OCI-M2 (cell line): Measurements from ENCODE around the gene MPZL1.

Experiments
- DNase-seq: peaks from one replicate; lab custom pipeline; 2025; ENCODE audit not compliant: unreplicated experiment; lab: John Stamatoyannopoulos, UW

The MPZL1 gene

GRCh38 chr1:167776151-167776550 is 54.4 kb downstream of the MPZL1 start:
- no peak for DNase-seq

DNA sequence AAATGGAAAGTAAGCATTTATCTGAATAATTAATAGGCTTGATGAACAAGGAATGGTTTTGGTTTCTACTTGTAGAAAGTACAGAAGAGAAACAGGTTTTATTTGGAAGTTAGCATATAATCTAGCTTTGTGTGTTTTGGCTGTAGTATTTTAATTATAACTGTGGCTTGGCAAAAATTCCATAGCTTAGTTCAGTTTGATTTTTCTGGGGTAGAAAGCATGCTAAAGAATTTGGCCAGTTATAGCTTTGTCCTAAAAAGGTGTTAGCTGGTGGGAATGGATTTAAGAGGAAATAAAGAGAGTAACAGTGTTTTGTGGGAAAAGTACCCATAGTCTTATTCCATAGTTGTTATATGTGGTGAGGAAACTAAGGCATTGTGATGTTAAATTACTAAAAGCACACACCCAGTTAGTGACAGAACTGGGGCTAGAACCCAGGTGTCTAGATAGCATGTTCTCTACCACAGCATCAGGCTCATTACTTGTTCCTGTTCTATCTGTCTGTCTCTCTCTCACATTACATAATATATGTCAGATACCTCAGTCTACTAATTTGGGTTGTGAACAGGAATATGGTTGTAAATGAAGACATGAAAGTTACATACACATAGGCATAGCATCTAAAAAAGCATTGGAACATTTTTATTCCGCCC is 55.0 kb downstream of the MPZL1 start:
- no peak for DNase-seq

- DNase-seq, result no peak
Observed at GRCh38 chr1:167777269-167777650, 55.5 kb downstream of the MPZL1 start.

GRCh38 chr1:167781558-167781957 is 59.8 kb downstream of the MPZL1 start:
- DNase-seq, result no peak

GRCh38 chr1:167782946-167783345 is 61.2 kb downstream of the MPZL1 start:
- no peak for DNase-seq

DNA sequence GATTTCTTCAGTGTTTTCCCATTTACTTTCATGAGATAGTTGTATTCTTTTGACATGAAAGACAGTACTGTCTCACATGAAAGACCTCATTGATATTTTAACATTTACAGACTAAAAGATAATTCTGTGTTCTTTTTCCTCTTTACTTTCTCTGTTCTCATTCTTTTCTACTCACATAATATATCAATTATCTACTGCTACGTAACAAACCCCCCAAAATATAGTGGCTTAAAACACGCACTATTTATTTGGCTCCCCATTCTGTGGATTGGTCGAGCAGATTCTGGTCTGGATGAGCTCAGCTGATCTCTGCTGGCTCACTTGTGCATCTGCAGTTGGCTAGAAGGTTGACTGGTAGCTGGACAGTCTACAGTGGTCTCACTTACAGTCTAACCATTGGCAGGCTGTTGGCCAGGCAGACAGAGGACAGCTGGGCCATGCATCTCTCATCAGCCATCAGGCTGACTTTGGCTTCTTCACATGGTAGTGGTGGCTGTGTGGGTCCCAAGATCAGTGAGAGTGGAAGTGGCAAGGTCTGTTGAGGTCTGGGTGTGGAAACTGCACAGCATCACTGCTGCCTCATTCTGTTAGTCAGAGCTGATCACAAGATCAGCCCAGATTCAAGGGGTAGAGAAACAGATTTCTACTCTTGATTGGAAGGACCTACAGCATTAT is 63.2 kb downstream of the MPZL1 start:
- DNase-seq, result no peak

DNA sequence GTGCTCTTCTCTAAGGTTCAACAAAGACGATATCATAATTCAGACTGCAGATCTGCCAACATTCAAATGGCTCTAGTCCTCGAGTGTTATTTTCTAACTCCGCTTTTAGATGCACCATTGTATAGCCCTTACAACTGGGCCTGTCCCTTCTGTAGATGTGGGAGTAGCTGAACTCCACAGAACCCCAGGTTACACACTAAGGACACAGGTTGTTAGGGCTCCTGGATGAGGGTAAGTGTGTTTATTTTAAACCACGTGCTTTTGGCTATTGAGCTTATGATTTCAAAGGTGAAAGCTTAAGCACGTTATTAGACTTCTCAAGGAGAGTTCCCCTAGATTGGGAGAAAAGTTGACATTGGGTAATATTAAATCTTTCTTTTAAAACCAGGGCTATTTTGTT is 64.7 kb downstream of the MPZL1 start:
- DNase-seq, result no peak

DNA sequence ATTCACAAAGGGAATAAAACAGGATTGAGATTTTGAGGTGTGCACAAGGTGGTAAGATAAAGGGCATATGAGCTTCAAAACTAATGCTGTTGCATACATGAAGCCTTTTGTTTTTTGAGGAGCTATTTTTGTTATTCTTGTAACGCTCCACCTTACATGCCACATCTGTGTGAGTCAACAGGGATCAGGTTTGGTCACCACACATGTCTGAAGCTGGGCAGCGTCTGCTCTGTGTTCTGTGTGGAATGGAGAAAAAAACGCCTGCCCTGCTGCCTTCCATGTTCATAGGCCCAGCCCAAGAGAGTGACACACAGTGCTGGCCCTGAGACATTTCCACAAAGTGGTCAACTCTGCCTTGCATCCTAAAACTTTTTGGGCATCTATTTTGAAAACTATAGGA is 67.7 kb downstream of the MPZL1 start:
- DNase-seq, result no peak

GRCh38 chr1:167790117-167790516 is 68.3 kb downstream of the MPZL1 start:
- DNase-seq, result no peak

- no peak for DNase-seq
Observed at GRCh38 chr1:167791281-167792187, 69.8 kb downstream of the MPZL1 start.

DNA sequence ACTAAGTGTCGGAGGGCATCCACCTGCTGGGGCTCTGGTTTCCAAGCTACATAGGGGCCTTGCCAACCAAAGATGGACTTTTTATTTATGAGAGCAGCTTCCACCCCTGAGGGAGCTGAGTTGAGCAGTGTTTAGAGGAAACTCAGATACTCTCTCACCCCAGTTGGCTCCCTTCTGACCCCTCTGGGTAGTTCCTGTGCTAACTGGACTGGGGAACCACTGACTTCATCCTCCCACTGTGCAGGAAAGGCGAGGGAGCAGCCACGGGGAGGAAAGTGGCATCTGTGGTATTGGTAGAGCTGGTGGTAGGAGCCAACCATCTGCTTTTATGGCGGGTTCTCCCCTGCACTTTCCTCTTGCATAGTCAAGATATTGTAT is 70.4 kb downstream of the MPZL1 start:
- no peak for DNase-seq

DNA sequence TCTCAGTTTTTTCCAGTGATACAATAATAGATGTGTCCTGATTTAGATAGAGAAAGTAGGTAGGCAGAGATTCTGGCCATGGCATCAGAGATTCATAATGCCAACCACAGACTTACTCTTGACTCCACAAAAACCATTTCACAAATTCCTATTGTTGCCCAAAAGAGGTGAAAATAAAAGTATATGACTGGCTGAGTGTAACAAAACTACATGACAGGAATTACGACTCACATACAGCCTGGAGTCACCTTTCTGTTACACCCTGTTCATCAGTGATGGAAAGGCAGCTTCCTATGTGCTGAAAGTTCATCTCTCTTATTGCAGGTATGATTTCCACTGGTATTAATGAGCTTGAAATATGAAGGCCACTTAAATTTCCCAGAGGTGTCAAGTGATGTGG is 72.3 kb downstream of the MPZL1 start:
- DNase-seq, result no peak

DNA sequence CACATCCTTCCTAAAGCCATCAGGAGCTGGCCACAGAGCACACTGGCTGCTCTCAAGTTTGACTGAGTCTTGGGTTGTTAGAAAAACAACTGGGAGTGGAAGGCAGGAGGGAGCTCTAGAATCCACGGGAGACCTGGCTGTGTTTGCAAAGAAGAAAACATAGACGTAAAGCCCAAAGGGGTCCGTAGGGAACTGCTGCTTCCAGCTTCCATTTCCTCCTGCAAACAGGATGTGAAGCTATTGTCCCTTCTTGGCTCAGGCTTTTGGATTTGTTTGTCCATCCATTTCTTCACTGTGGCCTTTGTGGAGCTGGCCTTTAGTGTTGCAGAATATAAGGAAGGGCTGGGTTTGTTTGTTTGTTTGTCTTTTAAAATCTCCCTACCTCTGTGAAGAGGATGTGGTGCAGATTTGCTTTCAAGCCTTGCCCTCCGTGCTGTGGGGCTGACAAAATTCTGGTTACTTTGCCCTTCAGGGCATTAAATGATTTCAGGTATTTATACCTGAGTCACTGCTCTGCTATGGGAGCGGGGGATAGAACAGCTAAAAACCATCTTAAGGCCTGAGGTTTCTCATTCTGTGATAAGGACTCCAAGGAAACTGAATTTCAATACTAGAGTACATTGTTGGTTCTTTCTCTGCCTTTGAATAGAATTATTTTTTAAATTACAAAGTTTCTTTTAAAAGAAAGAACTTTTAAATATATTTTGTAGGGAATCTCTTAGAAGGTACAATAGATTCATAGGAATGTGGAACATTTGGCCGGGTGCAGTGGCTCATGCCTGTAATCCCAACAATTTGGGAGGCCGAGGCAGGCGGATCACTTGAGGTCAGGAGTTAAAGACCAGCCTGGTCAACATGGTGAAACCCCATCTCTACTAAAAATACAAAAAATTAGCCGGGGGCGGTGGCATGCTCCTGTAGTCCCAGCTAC is 74.3 kb downstream of the MPZL1 start:
- DNase-seq, result no peak

GRCh38 chr1:167797015-167797414 is 75.2 kb downstream of the MPZL1 start:
- DNase-seq, result no peak

- DNase-seq, result no peak
Observed at GRCh38 chr1:167798952-167799351, 77.2 kb downstream of the MPZL1 start.

GRCh38 chr1:167799747-167800146 is 78.0 kb downstream of the MPZL1 start:
- DNase-seq, result no peak

- no peak for DNase-seq
Observed at GRCh38 chr1:167800251-167800650, 78.5 kb downstream of the MPZL1 start.

DNA sequence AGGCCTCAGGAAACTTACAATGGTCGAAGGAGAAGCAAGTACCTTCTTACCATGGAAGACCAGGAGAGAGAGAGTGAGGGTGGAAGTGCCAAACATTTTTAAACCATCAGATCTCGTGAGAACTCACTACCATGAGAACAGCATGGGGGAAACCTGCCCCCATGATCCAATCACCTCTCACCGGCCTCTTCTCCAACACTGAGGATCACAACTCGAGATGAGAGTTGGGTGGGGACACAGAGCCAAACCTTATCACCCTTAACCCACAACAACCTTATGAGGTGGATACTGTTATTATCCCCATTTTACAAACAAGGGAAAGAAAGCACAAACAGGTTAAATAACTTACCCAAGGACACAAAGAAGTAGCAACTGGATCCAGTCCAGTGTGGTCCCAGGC is 80.5 kb downstream of the MPZL1 start:
- no peak for DNase-seq

DNA sequence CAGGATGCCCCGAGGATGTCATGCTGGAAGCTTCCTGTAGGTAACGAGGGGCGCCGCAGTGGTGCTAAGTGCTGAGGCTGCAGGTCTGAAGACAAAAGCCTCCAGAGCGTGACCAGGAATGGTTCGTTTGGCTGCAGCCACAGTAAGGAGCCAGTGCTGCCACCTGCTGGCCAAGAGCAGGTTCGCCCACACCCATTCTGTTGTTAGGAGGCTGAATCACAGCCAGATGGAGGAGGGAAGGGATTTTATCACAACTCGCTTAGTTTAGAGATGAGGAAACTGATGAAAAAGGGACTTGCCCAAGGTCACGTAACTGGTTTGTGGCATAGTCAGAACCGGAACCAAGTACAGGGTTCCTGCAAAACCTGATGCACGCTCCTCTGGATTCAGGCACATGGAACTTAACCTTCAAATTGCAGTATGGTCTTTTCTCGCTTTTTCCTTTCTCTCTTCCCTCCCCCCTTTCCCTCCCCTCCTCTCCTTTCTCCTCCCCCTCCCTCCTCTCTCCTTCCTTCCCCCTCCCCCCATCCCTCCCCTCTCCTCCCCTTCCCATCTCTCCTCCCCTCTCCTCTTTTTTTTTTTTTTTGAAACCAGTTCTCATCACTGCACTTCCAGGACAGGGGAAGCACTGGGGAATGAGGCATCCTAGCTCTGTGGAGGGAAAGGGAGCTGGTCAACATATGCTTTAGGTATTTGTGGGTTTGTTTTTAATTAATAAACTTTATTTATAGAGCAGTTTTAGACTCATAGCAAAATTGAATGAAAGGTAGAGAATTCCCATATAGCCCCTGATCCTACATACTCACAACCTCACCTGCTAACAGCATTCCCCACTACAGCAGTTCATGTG is 81.8 kb downstream of the MPZL1 start:
- peak; percentile 46 for DNase-seq

GRCh38 chr1:167805041-167805556 is 83.3 kb downstream of the MPZL1 start:
- no peak for DNase-seq
